ENCODE results near the gene NTRK1.

The NTRK1 gene

GRCh38 chr1:156860628-156861423 lies at the start of gene NTRK1:
TSS of gene NTRK1 (plus strand) at chr1:156860865. CDS start at chr1:156860935, 70 bp downstream.
- peak; percentile 22 for DNase-seq

DNA sequence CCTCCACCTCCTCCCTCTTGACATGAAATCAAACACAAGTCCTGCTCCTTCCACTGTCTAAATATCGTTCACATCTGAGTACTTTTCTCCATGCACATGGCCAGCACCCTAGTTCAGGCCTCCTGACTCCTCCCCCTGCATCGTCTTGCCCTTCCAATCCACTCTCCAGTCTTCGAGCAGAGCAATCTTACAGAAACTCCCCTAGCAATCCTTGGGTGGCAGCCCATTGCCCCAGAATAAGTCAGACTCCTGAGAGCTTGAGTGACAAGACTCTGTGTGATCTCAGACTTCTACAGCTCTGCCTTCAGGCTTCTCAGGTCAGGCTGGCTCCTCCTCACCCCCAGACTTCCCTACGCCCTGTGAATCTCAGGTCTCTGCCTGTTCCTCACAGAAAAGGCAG lies 49.5 kb upstream of the NTRK1 start:
- no peak for DNase-seq

DNA sequence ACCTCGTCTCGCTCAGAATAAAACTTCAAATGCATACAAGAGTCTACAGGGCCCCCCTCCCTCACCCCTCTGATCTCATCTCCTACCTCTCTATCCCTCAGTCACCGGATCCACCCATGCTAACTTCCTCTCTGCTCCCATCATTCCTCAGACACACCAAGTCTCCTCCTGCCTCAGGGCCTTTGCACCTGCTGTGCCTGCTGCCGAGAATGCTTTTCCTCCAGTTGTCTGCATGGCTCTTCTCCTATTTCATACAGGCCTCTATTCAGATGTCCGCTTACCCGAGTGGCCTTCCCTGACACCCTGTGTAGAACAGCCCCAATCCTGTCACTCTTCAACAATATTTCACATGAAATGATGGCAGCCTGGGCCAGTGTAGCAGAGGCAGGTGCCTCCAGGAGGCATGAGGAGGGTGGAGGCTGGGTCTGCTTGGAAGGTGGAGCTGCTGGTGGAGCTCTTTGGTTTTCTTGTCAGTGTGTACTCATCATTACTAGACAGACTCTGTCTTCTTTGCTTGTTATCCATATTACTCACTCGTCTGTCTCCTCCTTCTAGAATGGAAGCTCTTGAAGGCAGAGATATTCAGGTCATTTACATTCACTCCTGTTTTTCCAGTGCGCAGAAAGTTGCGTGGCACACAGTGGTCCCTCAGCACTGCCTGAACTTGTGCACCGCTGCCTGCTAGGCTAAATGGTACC lies 48.2 kb upstream of the NTRK1 start:
- DNase-seq = no peak

DNA sequence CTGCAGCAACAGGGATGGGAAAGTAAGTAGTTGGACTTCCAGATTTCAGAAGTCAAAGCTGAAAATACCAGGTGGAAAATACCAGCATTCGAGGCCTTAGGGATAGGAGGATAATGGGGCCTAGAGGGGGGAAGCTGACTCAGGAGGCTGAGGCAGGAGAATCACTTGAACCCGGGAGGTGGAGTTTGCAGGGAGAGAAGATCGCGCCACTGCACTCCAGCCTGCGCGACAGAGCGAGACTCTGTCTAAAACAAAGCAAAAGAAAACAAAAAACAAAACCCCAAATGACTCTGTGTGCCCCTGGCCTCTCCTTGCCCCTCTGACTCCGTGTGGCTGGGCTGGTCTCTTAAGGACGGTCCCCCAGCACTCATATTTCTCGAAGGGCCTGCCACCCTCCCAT lies 47.4 kb upstream of the NTRK1 start:
- DNase-seq = no peak

- no peak for DNase-seq
Observed at GRCh38 chr1:156813750-156814570, 46.7 kb upstream of the NTRK1 start.

DNA sequence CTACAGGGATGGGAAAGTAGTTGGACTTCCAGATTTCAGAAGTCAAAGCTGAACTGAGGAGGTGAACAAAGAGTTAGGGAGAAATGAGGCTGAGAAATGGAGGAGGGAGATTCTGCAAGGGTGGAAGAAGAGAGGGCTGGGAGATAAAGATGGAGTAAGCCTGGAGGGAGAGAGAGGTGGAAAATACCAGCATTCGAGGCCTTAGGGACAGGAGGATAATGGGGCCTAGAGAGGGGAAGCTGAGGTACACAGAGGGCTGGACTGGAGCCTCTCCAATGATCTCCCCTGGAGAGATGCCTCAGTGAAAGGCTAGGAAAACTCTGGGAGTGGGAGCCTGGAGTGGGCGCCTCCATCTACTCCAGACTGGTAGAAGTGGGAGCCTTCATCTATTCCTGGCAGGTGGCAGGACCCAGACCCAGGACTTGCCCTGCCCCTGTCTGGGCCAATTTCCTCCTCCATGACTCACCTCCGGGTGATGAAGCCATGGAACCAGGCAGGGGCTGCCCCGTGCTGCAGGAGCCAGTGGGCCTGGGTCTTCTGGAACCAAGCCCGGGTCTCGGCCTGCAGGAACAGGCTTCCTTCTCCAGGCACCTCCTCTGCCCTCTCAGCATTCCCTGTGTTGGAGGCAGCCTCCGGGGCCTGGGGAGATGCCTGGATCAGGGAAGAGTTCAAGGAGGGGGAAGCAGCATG lies 45.9 kb upstream of the NTRK1 start:
- no peak for DNase-seq

DNA sequence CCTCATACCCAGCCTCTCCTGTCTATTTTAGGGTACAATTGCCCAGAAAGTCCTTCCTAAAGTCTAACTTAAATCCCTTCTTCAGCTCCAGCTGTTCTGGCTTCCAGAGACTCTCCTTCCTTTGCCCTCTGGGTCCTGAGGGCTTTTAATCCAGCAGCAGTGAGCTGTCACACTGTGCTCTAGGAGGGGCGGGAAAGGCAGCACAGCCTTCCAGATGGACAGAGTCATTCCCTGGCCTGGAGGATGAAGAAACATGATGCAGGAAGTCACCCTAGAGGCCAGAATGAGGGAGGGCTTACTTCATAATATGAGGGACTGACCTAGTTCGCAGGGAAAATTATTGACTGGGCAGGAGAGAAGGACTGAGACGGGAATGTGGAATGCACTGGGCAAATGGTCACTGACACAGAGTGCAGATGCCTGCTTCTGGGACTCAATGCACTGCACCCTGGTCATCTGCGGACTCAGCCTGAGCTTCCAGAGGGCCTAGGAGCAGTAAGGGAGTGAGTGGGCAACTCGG lies 45.3 kb upstream of the NTRK1 start:
- DNase-seq = no peak

- DNase-seq = no peak
Observed at GRCh38 chr1:156815961-156816422, 44.7 kb upstream of the NTRK1 start.

GRCh38 chr1:156816561-156817328 lies 43.9 kb upstream of the NTRK1 start, which contains the start of gene SH2D2A:
TSS of gene SH2D2A (minus strand) at chr1:156816848. CDS start at chr1:156816708, 140 bp downstream.
- no peak for DNase-seq

DNA sequence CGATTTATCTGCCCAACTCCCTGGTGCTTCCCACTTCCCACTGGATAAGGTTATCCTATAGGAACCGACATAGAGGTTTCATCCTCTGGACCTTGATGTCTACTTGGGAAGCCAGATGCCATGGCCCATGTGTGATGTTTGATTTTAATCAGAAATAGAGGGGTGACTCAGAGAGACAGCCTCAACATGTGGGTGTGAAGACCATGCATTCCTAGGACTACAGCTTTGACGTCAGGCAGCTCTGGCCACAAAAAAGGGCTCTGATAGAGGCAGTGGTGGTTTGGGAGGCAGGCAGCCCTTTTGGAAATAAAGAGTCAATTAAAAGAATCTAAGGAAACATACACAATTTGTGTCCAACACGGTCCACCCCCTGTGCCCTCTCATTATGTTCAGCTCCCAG lies 38.9 kb upstream of the NTRK1 start:
- no peak for DNase-seq

DNA sequence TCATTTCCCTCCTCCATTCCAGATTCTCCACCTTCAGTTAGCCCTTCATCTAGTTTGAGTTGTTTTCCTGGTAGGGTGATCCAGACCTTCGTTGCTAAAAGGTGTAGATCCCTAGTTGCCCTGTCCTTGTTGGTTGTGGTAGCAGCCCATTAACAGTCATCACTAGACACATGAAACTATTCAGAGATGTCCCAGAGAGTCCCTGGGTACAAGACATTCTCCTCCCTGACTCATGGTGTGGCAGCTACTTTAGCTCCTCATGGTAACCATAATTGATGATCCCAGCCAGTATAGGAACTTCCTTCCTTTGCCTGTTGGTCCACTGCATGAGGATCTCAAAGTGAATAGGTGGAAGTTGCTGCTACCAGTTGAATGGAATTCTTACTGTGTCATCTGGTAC lies 38.0 kb upstream of the NTRK1 start:
- no peak for DNase-seq

DNA sequence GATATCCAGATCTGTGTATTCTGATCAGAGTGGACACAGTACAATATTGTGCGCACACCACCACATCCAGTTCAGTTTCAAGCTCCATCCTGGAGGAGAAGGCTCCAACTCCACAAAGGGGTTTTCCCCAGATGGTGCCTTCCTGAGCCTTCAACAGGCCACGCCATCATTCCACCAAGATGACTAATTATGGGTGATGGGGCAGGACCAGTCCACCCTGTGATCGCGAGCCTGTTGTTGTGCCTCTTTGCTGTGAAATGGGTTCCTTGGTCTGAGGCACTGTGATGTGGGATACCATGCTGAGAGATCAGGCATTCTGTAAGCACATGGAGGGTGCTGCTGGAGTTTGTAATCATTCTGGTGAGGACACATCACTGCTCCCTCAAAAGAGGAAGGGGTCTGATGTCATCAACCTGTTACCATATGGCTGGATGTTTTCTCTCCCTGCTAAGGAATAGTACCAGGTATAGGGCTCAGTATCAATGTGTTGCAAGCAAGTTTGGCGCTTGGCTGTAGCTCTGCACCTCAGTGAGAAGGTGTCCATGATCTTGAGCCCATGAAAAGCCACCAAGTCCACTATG lies 37.4 kb upstream of the NTRK1 start:
- DNase-seq = no peak

GRCh38 chr1:156826630-156827029 lies 34.0 kb upstream of the NTRK1 start:
- DNase-seq = no peak

DNA sequence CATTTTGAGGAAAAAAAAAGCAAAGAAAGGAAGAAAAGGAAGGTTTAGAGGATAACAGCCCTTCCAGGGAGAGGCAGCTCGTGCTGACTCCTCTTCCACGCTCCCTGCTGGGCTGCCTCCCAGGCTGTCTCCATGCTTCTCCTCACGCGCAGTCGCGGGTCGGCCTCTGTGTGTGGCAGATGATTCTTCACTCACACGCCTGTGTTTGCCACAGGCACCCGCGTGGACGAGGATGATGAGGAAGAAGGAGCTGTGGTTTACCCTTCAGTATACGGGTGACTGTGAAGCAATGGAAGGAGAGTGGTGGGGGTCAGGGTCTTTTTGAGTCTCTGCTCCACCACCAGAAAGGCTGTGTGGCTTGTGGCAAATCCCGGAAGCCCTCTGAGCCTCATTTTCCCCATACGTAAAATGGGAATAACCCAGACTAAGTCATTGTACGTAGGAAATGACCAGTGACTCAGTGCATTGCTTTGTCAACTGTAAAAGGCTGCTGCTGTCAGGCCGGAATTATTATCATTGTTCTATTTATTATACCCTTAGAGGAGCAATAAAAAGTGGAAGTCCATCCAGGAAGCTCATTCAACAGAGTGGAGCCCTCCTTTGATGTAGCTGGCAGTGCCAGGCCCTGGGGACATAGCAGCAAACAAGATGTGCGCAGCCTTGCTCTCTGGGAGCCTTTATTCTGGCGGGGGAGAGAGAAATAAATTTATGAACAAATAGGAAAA lies 32.1 kb upstream of the NTRK1 start:
- no peak for DNase-seq

DNA sequence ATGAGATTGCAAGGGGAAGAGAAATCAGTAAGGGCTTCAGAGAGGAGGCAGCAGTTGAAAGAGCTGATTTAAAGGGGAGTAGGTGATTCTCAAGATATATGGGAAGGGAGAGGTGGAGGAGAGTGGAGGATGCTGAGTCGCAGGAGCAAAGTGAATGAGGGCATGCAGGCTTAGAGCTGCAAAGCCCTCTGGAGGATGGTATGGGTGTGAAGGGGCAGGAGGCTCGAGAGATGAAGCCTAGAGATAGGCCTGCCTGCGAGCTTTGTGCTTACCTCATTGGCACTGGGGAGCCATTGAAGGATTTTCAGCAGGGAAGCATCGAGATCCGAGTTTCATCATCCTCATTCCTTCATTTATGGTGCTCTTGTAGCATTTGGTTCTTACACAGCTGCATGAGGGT lies 28.2 kb upstream of the NTRK1 start:
- DNase-seq = no peak

GRCh38 chr1:156833603-156834002 lies 27.1 kb upstream of the NTRK1 start:
- DNase-seq = no peak

DNA sequence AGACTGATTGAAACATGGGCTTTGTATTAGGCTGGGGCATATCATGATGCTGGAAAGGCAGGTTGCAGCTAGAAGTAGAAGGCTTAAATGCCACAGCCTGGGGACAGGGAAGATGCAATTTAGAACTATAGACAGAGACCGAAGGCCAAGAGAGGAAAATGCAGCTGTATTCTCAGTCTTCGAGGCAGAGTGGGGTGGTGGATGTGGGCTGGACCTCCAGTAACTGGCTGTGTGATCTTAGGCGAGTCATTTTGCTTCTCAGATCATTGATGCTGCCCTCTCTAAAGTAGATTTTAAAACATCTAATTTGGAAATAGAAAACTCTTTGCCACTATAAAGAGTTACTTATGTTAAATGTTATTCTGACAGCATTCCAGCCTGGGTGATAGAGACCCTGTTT lies 26.3 kb upstream of the NTRK1 start:
- no peak for DNase-seq

DNA sequence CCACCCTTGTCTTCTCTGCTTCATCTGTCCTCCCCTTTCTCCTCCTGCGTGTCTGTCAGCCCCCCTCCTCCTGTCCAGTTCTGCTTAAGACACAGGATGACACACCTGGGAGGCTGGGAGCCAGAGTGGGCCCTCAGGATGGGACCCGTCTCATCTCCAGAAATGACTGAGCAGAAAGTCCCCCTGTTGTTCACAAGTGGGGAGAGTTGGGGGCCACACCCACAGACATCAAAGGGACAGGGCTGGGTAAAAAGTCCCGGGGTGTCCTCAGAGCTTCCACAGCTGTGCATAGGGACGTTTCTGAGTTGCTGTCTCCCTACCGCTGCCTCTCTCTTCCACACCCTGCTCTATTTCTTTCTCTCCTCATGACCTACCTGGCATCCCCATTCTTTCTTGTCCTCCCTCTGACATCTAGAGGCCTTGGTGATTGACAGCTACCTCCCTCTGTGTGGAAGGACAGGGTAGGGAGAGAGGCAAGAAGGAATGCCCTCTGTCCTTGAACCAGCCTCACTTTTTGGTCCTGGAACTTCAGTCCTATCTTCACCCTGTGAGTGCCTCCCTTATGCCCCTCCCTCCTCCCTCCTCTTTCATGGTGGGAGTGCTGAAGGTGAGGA lies 24.5 kb upstream of the NTRK1 start:
- no peak for DNase-seq

- no peak for DNase-seq
Observed at GRCh38 chr1:156836892-156837291, 23.8 kb upstream of the NTRK1 start.

DNA sequence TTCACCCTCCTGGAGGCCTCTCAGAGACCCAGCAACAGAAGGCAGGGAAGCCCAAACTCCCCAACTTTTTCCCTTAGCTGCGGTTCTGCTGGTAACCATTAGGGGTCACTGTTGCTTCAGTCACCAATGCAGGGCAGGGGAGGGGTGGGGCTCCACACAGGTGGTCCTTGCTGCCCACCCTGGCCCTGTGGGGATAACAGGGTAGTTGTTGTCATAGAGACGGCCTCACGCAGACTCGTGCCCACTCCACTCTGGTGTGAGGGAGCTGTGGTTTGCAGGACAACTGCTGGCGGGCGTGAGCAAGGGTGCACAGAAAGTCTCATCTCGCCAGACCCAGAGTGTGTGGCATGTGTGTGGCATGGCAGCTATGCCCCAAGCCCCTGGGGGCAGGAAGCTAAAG lies 21.7 kb upstream of the NTRK1 start:
- no peak for DNase-seq
